Heart right ventricle (tissue), 16 donors: ENCODE data around the gene TTLL8. TPM values are rescaled to one million over a fixed set of nuclear protein-coding genes. Genes with fewer than 3 reads are reported as not detected.

Experiments used
- ATAC-seq, 8 donors: fragments of 200-7000 bp; cut with Tn5 transposase; one replicate each; pipeline ENCODE4 v1.9.1; 2020; ENCODE audit warnings: mild to moderate bottlenecking in 8 of 8, moderate library complexity in 8 of 8, moderate number of reproducible peaks in 1 of 8
- DNase-seq, 2 donors: peaks; one replicate each; pipeline ENCODE4 v3.0.0-alpha.2; 2020
- H3K27ac ChIP-seq, 10 donors: fragments of 200-600 bp; sonication (generic) in 2 of 10; one replicate each; pipeline versions ENCODE4 v1.5.0 to v1.8.0; 2020 to 2022; ENCODE audit warnings: mild to moderate bottlenecking in 3 of 10
- H3K27me3 ChIP-seq, 7 donors: fragments of 200-600 bp; one replicate each; pipeline ENCODE4 v1.8.0; 2021 to 2022; ENCODE audit warnings: mild to moderate bottlenecking in 2 of 7
- H3K36me3 ChIP-seq, 9 donors: fragments of 200-600 bp; sonication (generic) in 1 of 9; one replicate each; pipeline versions ENCODE4 v1.5.0 to v1.8.0; 2020 to 2022; ENCODE audit warnings: mild to moderate bottlenecking in 2 of 9
- H3K4me1 ChIP-seq, 9 donors: fragments of 200-600 bp; sonication (generic) in 1 of 9; one replicate each; pipeline versions ENCODE4 v1.5.0 to v1.8.0; 2020 to 2022; ENCODE audit warnings: mild to moderate bottlenecking in 4 of 9
- H3K4me3 ChIP-seq, 10 donors: fragments of 200-600 bp; sonication (generic) in 2 of 10; one replicate each; pipeline versions ENCODE4 v1.5.0 to v1.8.0; 2020 to 2022; ENCODE audit warnings: mild to moderate bottlenecking in 7 of 10, moderate library complexity in 2 of 10
- H3K9me3 ChIP-seq, 11 donors: fragments of 200-600 bp in 10 of 11; sonication (generic) in 2 of 11; one replicate each; pipeline versions ENCODE4 v1.5.0 to v1.8.0; 2013 to 2022; ENCODE audit warnings: mild to moderate bottlenecking in 2 of 11, control low read depth in 1 of 11, moderate library complexity in 1 of 11
- WGBS, 2 donors: extraction: QIAGEN DNeasy Blood & Tissue Kit; methylation state at CpG; one replicate each; pipeline ENCODE4 v1.1.7; 2013; ENCODE audit warnings: inconsistent platforms in 1 of 2; 5-methylcytosine and 5-hydroxymethylcytosine counted together
- intact Hi-C, 10 donors: fragments of 100-400 bp; cut with DNase I; formaldehyde crosslinking; loops; one replicate each; pipeline versions ENCODE4 v1.11.1 to v1.14.2; 2022
- polyA plus RNA-seq, 2 donors: library from polyadenylated mRNA; stranded (reverse); fragments of 200-250 nt; gene quantifications; one replicate each; pipeline ENCODE4 v1.2.3, GENCODE V29; 2013
- total RNA-seq, 10 donors: library from RNA; stranded (reverse); fragmentation: NEBNext Ultra II Directional in 3 of 10; extraction: Animal tissue kit (Norgen Biotek cat#: 25700) in 3 of 10; gene quantifications; one replicate each; pipeline versions ENCODE4 v1.2.1 to v1.2.4, GENCODE V29; 2021 to 2023
- TF ChIP-seq, protein P1 (sequence below), 9 donors: fragments of 200-600 bp; sonication (generic) in 2 of 9; IDR thresholded peaks; one replicate each; pipeline versions ENCODE4 v1.5.0 to v1.8.0; 2021 to 2022; ENCODE audit warnings: antibody characterized with exemption in 9 of 9, mild to moderate bottlenecking in 5 of 9, moderate library complexity in 1 of 9
- donor health status: Arrhythmogenic right ventricular cardiomyopathy.
- donor health status: ischemic (EF 13 %, LVEDD 7.1; RV severe dilation, severe dysfunction).
- donor health status: healthy with polysubstance abuse.
- donor health status: DM: no; HTN: yes; CAD: no.
- donor health status: DM: no; HTN: no; CAD: no.
- donor health status: ischemic (EF 25% LVEDD 6.9; RV normal size, moderate dysfunction).
- donor health status: ischemic (EF 25% LVEDD 5.7; RV mildly dilated, moderate dysfunction).
- donor health status: healthy.
- donor health status: DM: yes; HTN: yes; CAD: no.
- donor health status: Ischemic cardiomyopathy.
- donor health status: ischemic (EF 35%, LVEDD 5.7; RV mildly dilated, moderate dysfunction).
- donor health status: nonischemic (EF 11% LVEDD 7.7; RV severe dilation, severe dysfunction).
- donor health status: DM: yes; HTN: yes; CAD: no.
- donor health status: PGD.
- donor health status: ischemic (EF 29% LVEDD 5.4; RV normal size, mild dysfunction).
- donor health status: nonischemic (EF 23%, LVEDD 6.1; RV moderate dilation, normal function).

TTLL8 gene
- total and polyA plus RNA-seq, 12 donors = not detected

DNA sequence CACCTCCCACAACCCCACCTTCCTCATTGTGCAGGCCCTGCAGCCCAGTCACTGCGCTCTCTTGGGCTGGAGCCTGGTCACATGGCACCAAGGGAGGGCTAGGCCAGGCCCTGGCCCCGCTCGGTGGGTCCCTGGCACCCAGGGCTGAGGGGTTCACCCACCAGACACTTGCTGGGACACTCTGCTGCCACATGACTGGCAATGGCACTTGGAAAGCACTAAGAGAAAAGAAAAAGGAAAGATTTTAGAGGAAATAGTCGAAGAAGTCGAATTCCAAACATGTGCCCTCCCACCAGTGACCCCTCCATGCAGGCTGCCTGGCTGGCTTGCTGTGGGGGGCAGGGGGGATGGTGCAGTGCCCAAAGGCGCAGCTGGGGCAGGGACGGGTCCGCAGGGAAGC lies 12.3 kb upstream of the TTLL8 start:
- H3K4me3 ChIP-seq = no peak overlapping the region
- no peak overlapping the region for H3K27ac ChIP-seq
- WGBS, 2 donors = 82 to 83% methylated on average over 8 of the region's 8 CpGs
- peaks cover 0 to 4% (median 0%) of the 10 kb centered on the region in 9 donors for H3K4me1 ChIP-seq
- H3K36me3 ChIP-seq = no peaks in the 10 kb centered on the region
- DNase-seq (no peak), ATAC-seq (no peak)
- intact Hi-C loops = no loop called here
- TF ChIP-seq, protein P1, sequence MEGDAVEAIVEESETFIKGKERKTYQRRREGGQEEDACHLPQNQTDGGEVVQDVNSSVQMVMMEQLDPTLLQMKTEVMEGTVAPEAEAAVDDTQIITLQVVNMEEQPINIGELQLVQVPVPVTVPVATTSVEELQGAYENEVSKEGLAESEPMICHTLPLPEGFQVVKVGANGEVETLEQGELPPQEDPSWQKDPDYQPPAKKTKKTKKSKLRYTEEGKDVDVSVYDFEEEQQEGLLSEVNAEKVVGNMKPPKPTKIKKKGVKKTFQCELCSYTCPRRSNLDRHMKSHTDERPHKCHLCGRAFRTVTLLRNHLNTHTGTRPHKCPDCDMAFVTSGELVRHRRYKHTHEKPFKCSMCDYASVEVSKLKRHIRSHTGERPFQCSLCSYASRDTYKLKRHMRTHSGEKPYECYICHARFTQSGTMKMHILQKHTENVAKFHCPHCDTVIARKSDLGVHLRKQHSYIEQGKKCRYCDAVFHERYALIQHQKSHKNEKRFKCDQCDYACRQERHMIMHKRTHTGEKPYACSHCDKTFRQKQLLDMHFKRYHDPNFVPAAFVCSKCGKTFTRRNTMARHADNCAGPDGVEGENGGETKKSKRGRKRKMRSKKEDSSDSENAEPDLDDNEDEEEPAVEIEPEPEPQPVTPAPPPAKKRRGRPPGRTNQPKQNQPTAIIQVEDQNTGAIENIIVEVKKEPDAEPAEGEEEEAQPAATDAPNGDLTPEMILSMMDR (IDR thresholded peaks at IDR 0.05) = no peak
- H3K9me3 ChIP-seq = no peaks in the 10 kb centered on the region
- H3K27me3 ChIP-seq = peaks cover 0 to 25% (median 15%) of the 10 kb centered on the region in 7 donors

DNA sequence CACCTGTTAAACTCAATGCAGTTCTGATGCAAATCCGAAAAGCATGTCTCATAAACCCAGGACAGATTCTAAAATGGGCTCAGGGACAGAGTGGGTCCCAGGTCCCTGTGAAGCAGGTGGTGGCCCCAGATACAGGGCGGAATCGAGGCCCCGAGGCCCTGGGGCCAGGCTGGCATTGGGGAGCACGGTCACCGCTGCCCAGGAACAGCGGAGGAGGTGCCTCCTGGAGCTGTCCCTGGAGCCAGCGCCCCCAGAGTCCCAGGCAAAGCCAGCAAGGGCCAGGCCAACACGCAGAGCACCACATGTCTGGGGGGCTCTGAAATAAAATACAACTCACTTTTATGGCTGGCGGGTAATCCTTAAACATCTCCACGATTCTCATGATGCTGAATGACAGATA lies 10.0 kb upstream of the TTLL8 start:
- H3K4me3 ChIP-seq = no peak overlapping the region
- TF ChIP-seq, protein P1 (IDR thresholded peaks at IDR 0.05) = no peak
- no peaks in the 10 kb centered on the region for H3K9me3 ChIP-seq
- H3K27ac ChIP-seq = no peak overlapping the region
- H3K36me3 ChIP-seq = no peaks in the 10 kb centered on the region
- intact Hi-C loops = no loop called here
- ATAC-seq (no peak), DNase-seq (no peak)
- no peaks in the 10 kb centered on the region for H3K4me1 ChIP-seq
- 82 to 89% methylated on average over 11 of the region's 11 CpGs for WGBS, 2 donors
- peaks cover 0 to 38% (median 18%) of the 10 kb centered on the region in 7 donors for H3K27me3 ChIP-seq

GRCh38 chr22:50067244-50067643 lies 9.1 kb upstream of the TTLL8 start:
- H3K4me3 ChIP-seq = no peak overlapping the region
- no peak for ATAC-seq
- H3K27ac ChIP-seq = no peak overlapping the region
- 75 to 84% methylated on average over 8 of the region's 8 CpGs for WGBS, 2 donors
- TF ChIP-seq, protein P1 (IDR thresholded peaks at IDR 0.05) = no peak
- intact Hi-C loops = no loop called here
- no peaks in the 10 kb centered on the region for H3K36me3 ChIP-seq
- no peaks in the 10 kb centered on the region for H3K9me3 ChIP-seq
- H3K4me1 ChIP-seq = no peaks in the 10 kb centered on the region
- peaks cover 0 to 40% (median 19%) of the 10 kb centered on the region in 7 donors for H3K27me3 ChIP-seq
- no peak for DNase-seq

DNA sequence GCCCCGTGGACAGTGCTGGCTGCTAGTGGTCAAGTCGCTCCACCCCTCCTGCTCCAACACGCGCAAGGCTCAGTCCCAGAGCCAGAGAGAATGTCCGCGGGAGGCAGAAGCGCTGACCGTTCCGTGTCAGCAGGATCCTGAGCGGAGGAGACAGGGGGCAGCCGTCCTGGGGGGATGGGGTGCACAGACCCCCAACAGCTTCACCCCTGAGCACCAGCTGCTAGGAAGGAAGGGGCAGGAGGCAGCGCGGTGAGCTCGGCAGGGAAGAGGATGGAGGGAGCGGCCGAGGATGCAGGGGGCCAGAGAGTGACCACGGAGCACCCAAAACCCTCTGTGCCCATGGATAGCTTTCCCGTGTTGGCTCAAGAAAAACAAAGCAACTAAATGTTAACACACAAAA lies 6.4 kb upstream of the TTLL8 start:
- no peak overlapping the region for H3K4me3 ChIP-seq
- peaks cover 0 to 61% (median 34%) of the 10 kb centered on the region in 7 donors for H3K27me3 ChIP-seq
- no peaks in the 10 kb centered on the region for H3K36me3 ChIP-seq
- peaks cover 0 to 4% (median 3%) of the 10 kb centered on the region in 9 donors for H3K4me1 ChIP-seq
- DNase-seq (no peak), ATAC-seq (no peak)
- no peak overlapping the region for H3K27ac ChIP-seq
- WGBS, 2 donors = 55 to 65% methylated on average over 18 of the region's 18 CpGs
- H3K9me3 ChIP-seq = no peaks in the 10 kb centered on the region
- TF ChIP-seq, protein P1 (IDR thresholded peaks at IDR 0.05) = no peak
- intact Hi-C loops = no loop called here
